ENCODE results near the gene PLA2G4E.

The PLA2G4E gene

DNA sequence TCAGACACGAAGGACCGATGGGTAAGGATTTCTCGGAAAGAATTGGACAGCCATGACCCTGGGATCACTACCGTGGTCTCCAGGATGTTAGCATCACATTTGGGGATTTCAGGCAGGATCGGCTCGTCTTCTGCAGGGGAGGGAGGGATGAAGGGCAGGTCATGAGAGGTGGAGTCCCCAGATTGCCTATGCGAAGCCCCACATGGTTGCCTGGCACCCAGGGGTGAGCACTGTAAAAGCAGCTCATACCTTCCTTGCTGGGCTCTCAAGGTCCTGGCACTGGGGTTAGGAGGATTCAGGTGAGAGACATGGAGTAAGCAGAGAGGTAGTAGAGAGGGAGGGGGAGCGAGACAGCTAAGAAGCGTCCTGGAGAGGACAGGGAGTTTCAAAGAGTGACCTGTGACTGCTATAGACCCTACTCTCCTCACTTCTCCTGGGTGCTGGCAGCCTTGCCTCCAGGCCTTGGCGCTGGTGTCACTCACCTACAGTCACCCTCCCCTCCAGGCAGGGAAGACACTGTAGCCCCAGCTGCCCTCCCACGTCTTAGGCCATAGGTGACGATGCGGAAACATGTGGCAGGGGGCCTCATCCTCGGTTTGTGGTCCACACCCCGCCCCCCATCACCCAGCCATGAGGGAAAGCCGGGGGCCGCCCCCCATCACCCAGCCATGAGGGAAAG, 33.5 kb downstream of the PLA2G4E start:
- TF ChIP-seq, protein P1, sequence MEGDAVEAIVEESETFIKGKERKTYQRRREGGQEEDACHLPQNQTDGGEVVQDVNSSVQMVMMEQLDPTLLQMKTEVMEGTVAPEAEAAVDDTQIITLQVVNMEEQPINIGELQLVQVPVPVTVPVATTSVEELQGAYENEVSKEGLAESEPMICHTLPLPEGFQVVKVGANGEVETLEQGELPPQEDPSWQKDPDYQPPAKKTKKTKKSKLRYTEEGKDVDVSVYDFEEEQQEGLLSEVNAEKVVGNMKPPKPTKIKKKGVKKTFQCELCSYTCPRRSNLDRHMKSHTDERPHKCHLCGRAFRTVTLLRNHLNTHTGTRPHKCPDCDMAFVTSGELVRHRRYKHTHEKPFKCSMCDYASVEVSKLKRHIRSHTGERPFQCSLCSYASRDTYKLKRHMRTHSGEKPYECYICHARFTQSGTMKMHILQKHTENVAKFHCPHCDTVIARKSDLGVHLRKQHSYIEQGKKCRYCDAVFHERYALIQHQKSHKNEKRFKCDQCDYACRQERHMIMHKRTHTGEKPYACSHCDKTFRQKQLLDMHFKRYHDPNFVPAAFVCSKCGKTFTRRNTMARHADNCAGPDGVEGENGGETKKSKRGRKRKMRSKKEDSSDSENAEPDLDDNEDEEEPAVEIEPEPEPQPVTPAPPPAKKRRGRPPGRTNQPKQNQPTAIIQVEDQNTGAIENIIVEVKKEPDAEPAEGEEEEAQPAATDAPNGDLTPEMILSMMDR (IDR thresholded peaks at IDR 0.05; ENCODE audit: low read depth, low read length): no peak
- no peak overlapping the region for H3K4me3 ChIP-seq (ENCODE audit: low read depth, low read length)

DNA sequence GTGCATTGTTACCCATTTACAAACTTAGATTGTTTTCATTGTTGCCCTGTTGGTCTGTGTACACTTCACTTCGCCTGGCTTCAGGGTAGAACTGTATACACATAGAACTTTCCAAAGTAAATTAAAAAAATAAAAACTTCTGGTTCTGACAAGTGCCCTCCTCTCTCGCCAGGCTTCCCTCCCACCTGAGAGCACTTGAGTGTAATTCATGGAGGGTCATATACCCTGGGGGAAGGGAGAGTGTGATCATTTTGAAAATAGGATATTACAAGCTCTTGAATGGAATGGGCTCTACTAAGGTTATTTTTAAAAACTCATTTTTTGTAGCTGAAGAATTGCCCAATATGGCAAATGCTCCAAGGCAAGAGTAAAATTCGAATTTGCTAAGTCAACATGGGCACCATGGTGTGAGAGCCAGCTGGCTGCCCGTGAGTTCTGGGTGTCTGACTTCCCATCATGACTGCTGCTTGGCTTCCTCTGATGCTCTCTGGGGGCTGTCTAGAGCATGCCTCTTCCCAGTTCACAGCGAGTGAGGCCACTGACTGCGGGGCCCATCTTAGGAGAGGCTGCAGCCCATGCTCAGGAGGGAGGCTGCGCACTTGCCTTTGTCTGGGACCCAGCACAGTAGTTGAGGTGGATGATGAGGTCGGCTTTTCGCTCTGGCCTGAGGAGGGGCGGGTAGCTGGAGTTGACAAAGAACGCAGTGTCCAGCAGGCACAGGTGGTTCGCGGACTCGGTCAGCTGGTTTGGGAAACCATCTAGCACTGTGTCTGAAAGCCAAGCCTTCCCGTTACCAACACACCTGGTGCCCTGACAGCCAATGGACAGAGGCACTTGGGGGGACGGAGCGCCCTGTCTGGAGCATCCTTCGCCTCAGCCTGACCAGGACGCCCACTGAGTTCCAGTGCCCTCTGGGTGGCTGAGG, 35.3 kb downstream of the PLA2G4E start:
- TF ChIP-seq, protein P1 (IDR thresholded peaks at IDR 0.05; ENCODE audit: low read depth, low read length): no peak
- no peak overlapping the region for H3K4me3 ChIP-seq (ENCODE audit: low read depth, low read length)

DNA sequence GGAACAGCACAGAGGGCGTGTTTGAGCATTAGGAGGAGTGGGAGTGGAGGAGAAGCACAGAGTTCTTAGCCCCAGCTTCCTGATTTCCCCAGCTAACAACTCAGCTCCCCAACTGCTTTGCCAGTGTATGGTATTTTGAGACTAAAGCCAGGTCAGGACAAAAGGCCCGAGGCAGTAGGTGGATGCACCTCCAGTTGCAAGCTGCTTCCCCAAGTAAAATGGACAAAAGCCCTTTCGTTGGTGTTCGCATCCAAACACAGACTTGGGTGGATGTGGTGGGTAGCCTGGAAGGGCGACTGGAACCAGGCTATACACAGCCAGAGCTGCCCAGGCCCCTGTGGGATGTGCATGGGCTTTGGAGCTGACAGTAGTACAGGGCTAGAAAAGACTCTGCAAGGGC, 36.2 kb downstream of the PLA2G4E start:
- TF ChIP-seq, protein P1 (IDR thresholded peaks at IDR 0.05; ENCODE audit: low read depth, low read length): no peak
- no peak overlapping the region for H3K4me3 ChIP-seq (ENCODE audit: low read depth, low read length)

DNA sequence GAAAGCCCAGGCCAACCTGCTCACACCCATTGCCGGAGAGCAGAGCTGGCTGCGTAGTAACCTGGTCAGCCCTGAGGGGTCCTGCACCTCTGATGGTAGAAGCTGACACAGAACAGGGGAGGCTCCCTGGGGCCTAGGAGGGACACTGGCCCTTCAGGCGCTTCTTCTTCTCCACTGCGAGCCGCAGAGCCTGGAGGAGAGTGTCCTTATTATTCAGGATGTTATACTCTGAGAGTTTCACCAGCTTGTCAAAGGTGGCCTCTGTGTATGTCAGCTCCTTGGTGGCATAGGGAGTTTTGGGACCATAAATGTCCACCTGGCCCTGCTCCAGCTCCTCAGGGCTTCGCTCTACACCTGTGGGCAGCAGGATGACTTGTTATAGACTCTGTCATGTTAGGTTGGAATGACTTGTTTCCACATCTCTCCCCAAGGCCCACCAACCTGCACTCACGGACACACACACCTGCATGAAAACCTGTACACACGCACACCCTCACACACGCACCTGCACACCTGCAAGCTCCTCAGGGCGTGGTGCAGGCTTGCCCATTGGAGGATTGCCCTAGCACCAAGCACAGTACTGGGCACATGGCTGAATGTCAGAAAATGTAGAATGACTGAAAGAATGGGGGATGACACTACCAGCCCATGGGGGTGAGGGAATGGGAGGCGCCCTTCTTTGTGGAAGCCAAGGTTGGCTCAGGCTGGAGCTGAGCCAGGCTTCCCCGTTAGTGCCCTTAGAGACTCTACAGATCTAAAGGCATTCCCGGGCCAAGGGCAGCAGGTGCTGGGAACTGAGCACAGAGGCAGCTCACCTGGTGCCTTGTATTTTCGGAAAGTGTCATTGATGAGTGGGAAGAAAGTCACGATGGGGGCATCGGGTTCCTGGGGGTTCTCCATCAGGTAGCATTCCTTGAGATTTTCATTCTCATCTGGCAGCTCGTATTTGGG, 36.9 kb downstream of the PLA2G4E start:
- H3K4me3 ChIP-seq (ENCODE audit: low read depth, low read length): no peak overlapping the region
- TF ChIP-seq, protein P1 (IDR thresholded peaks at IDR 0.05; ENCODE audit: low read depth, low read length): no peak

DNA sequence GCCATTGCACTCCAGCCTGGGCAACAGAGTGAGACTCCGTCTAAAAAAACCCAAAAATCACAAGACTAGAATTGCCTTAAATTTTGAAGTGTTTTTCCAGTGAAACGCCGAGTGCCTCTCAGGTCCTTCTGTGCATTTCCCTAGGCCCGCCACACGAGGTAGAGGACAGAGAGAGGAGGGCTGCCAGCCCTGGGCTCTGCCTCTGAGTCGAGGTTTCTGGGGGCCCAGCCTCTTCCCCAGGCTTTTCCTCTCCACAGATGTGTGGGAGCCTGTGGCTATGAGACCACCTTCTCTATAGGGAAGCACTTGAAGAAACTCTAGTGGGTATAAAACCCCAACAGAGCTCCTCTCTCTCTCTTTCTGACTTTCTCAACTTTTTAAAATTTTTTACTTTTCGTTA, 37.6 kb downstream of the PLA2G4E start:
- TF ChIP-seq, protein P1 (IDR thresholded peaks at IDR 0.05; ENCODE audit: low read depth, low read length): no peak
- H3K4me3 ChIP-seq (ENCODE audit: low read depth, low read length): no peak overlapping the region

DNA sequence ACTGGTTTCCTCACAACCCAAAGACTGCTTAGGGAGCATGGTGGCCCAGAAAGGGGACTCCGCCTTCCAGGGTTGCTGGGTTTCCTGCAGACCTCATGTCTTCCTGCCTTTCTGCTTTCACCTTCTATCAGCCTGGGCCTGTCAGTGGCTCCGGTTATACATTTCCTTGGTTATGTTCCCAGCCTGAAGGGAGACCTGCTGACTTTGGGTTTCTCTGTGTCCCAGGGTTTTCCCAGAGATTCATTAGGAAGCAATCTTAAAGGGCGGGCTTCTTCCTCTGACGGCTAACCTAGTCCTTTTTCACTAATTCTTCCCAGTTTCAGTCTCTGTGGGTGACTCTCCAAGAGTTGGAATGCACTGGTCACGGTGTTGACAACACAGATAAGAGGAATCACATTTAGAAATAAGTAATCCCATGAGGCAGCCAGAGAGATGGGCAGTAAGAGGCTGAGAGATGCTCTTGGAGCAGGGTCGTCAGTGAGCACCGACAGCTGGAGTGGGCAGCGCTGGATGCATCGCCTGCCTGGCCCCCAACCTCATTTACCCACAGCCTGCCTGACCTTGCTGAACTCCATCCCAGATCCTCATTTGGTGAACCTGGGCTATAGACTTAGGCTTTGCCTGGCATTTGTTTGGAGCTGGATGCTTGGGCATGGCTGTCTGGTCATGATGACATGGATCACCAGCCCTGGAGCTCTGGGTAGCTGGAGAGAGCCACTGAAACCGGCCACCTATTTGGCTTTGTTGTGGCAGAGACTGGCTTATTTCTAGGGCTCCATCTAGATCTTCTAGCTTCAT, 38.5 kb downstream of the PLA2G4E start:
- no peak overlapping the region for H3K4me3 ChIP-seq (ENCODE audit: low read depth, low read length)

More for the DNA sequence above, 38.5 kb downstream of the PLA2G4E start:
- TF ChIP-seq, protein P1 (IDR thresholded peaks at IDR 0.05; ENCODE audit: low read depth, low read length): no peak

Measured in WI38 (cell line).